Activated CD8-positive, alpha-beta T cell treated with anti-CD3 and anti-CD28 coated beads, Interleukin-2, amount 10 ng/mL, durations not matched to agents 7 days and 5 days (primary cell): ENCODE results near the gene AP4S1. TPM values are rescaled to one million over a fixed set of nuclear protein-coding genes. Genes with fewer than 3 reads are reported as not detected.

Experiments used
- microRNA-seq: library from miRNA; unstranded; fragments of <30 nt; microRNA quantifications from one replicate; pipeline ENCODE4 v1.2.0, GENCODE V29; 2022
- total RNA-seq, 2 experiments: library from RNA; stranded (reverse); gene quantifications; one replicate each; pipeline ENCODE4 v1.2.3, GENCODE V29; 2021

AP4S1 gene
- total RNA-seq, 2 experiments from 2014 or later = 7.6 to 7.7 TPM

Small RNA genes within 50 kb of the gene (microRNA-seq; reads per million reads assigned to microRNA genes)
- 40.2 reads per million, percentile 47 among the genes with 10 or more reads in this experiment for gene MIR624

Other genes starting within 250 kb of the AP4S1 start
- gene COCH, start 151.1 kb upstream of the AP4S1 start, total RNA-seq = 1 to 10 TPM; 2.3 TPM
- gene STRN3, start 730 bp downstream of the AP4S1 start, total RNA-seq = 10 to 100 TPM; 19.0 to 23.0 TPM
- gene HECTD1, start 182.1 kb downstream of the AP4S1 start, total RNA-seq = 100 to 1,000 TPM in 1 of 2 experiments, 10 to 100 TPM in 1; 90.6 to 105 TPM